ENCODE results near the gene WRAP73.

DNA sequence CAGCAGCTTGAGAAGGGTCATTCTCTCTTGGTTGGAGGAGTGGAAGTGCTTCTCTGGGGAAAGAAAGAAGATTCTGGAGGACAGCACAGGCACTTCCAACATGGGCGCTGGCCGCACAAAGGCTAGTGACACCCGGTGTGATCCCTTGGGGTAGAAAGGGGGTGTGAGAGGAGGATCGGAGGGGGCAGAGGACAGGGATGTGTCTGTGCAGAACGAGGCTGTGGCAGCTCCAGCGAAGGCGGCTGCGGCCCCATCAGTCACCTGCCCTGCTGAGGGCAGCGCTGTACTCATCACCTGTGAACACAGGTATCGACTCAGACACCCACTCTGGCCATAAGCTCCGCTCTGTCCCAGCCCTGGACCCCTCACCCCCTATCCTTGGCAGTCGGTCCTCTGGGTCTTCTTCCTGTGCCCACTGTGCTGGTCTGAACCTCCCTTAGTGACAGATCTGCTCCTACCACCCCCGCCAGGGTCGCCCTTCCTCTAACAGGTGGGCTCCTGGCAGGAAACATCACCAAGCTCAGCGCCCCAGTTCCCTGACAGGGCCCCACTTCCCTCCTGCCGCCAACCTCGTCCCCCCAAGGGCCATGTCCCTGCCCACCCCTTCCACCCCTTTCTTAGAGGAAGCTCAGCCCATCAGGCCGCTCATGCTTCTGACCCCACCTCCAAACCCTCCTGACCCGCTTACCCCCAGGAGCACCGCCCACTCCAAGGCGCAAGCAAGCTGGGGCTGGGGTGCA is 22.5 kb upstream of the WRAP73 start:
- TF ChIP-seq CTCF (IDR thresholded peaks at IDR 0.05), result no peak
- TF ChIP-seq POLR2A (IDR thresholded peaks at IDR 0.05), result no peak
